Measurements from ENCODE around the gene ARVCF.

The ARVCF gene

DNA sequence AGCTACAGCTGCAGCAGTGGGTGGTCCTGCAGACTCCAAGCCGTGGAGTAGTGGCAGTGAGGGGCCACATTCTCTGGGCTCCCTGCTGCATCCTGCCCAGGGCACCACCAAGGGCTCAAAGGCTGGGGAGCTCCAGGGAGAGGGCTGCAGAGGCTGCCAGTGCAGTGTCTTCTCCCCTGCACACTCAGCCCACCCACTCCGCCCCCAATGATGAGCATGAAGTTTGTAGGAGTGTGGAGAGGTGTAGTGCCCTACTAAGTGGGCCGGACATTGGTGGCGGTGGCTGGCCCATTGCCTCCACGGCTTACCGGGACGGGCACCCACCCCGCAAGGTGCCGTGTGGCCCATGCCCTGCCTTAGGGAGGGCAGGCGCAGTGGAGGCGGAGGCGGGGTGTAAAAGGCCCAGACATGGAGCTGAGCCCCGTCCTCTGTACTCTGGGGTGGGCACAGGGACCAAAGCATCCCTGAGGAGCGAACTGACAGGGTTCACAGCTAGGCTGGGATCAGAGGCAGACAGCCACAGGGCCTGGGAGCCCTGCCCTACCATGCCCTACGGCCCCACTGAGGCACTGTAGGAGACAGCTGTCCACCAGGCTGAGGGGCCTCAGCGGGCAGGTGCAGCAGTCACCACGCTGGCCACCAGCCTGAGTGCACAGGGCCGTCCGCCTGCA is 18.9 kb downstream of the ARVCF start:
- no peak for DNase-seq

DNA sequence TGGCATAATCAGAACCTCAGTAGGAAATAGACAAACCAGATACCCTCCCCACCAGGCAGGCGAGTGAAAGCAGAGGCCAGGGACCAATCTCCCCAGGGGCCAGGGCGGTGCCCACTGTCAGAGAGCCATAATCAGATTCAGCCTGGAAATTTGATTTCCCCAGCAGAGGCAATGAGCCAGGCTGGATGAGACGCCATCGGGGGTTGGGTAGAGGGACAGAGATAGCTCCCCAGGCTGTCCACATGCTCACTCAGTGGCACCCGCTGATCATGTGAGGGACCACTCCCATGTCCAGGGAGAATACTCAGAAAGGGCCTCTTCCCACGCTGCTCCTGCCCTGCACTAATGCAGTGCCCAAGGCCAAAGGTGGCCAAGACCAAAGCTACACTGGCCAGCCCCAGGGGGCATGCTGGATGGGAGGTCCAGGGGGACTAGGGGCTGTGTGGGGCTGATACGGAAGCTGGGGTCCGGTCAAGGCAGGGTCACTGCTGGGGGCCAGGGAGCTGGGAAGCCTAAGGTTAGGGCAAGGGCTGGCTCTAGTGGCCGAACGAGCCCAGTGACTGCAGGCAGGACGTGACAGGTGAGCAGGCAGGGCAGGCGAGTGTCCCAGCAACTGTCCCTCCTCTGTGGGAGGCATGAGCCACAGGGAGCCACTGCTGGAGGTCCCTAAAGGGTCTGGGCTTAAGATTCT is 19.8 kb downstream of the ARVCF start:
- no peak for DNase-seq

DNA sequence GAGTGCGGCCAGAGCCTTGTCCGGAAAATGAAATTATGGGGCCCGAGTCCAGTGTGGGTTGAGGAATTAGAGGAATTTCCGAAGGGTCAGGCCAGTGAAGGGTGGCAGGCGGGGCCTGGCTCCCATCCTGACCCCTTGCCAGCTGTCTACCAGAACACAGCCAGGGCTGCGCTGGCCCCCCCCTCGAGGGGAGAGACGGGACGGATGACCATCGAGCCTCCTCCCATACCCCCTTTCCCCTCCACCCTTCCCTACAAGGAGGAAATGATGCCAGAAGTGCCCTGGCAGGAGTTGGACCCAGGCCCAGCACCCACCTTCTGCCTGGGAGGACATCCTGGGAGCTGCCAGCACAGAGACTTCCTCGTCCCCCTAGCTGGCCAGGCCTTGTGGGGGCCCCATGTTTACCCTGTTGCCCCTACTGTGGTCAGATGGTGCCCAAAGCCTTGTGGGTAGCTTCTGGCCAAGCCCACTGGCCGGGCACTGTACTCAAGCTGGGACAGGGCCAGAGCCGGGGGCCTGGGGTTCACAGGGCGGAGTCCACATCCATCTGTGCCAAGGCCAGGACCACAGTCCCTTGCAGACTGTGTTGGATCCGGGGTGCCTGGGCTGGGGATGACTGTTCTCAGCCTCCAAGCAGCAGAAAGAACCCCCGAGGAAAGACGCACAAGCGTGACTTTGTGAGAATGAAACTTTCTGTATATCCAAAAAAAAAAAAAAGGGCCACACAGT is 20.8 kb downstream of the ARVCF start:
- DNase-seq, result no peak

DNA sequence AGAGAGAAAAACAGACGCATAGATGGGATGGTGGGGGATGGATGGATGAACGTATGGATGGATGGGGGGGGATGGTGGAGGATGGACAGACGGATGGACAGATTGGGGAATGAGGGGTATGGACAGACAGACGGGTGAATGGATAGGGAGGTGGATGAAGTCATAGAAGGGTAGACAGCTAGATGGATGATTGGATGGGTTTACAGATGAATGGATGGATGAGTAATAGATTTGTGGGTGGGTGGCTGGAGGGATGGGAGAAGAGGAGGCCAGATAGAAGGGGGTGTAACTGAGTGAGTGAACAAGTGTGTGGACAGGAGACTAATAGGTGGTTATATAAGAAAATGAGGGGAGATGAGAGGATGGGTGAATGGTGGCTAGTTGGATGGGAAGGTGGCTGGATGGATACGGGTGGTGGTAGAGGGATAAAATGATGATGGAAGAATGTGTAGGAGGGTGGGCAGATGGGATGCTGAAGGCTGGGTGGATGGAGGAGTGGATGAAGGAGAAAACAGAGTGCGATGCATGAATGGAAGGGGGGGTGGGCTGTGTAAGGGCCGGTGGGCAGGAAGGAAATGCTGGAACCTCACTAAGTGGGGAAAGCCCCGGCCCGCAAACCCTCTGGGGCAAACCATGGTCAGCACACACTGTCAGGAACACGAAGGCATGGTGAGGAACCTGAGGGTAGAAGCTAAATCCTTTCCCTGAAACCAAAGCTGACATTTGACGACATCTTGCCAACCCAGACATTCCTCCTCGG is 21.6 kb downstream of the ARVCF start:
- no peak for DNase-seq

DNA sequence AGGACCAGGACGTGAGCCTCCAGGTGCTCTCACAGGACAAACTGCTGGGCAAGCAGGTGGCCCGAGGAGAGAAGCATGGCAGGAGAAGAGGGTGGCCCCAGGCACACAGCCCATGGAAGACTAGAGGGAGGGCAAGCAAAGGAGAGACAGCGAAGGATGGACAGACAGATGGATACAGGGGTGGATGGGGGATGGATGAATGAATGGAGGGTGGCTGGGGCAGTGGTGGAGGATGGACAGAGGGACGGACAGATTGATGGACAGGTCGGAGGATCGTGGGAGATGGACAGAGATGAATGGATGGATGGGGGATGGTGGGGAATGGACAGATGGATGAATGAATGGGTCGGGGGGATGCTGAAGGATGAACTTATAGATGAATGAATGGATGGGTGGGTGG is 22.7 kb downstream of the ARVCF start:
- no peak for DNase-seq

DNA sequence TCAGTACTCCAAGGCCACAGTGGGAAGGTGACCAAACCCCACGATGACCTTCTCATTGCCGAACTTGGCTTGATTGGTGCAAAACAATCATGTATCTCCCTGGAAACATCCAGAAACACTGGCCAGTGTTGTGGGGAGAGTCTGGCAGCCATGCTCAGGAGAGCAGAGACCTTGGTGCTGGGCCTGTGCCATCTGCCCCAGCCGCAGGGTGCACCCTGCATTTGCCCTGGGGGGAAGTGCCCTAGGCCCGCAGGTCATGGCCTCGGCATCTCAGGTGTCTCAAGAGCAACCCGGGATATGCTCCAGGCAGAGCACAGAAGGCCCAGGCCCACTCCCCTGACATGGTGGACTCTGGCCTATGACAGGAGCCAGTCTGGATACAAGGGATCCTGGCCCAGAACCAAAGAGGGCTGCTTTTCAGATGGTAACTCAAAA is 23.7 kb downstream of the ARVCF start:
- DNase-seq, result no peak

DNA sequence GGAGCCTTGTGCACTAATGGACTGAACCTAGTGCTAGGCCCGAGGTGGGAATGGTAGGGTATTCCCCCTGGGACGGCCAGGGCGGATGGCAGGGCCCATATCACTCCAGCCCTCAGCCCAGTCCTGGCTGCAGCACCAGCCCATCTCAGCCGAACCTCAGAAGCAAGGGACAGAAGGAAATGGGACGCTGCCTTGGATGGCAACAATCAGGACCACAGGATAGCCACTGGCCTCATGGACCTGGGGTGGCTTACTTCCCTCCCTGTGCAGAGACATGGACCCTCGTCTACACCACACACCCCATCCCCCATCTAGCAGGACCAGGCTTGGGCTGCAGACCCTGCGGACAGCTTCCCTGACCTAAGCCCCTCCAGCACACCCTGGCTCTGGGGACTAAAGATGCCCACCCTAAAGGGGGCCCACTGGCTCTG is 24.1 kb downstream of the ARVCF start:
- no peak for DNase-seq

DNA sequence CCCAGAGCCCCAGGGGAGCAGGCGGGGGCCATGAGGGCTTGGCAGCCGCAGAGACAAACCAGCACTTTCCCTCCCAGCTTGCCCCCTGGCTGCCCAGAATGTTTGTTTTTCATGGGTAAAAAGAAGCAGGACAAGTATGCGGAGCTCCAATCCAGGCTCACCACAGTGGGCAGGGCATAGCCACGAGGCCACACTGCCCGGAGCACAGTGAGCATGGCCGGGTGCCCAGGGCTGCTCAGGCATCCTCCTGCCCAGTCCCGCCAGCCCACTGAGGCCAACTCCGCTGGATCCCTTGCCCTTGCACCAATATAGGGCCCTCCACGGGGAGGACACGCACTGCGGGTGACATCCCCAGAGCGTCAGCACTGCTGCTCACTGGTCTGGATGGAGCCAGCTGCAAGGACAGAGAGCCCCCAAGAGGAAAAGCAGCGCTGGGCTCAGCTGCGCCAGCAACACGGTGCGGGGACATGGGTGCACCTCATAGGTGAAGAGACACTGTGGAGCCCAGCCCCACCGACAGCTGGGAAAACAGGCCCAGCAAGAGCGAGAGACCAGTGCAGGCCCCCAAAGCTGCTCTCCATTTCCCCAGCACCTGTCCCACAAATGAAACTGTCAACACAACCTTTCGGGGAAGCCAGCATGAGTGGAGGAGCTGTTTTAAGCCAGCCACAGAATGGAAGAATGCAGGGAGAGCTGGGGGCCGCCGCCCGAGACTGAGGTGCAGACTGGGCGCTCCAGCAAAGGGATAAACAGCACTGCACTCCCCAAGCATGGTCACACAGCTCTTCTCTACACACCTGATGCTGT is 24.8 kb downstream of the ARVCF start:
- no peak for DNase-seq

DNA sequence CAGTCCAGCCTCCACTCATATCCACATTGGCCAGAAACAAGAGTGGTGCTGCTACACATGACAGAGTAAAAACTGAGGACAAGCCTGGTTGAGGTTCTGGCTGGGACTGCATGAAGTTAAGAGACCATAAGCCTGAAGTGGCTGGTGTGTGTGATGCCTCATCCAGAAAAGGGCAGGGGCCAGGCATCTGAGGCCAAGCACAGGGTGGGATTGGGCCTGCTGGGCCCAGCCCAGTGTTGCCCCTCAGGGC is 25.3 kb downstream of the ARVCF start:
- DNase-seq, result no peak

DNA sequence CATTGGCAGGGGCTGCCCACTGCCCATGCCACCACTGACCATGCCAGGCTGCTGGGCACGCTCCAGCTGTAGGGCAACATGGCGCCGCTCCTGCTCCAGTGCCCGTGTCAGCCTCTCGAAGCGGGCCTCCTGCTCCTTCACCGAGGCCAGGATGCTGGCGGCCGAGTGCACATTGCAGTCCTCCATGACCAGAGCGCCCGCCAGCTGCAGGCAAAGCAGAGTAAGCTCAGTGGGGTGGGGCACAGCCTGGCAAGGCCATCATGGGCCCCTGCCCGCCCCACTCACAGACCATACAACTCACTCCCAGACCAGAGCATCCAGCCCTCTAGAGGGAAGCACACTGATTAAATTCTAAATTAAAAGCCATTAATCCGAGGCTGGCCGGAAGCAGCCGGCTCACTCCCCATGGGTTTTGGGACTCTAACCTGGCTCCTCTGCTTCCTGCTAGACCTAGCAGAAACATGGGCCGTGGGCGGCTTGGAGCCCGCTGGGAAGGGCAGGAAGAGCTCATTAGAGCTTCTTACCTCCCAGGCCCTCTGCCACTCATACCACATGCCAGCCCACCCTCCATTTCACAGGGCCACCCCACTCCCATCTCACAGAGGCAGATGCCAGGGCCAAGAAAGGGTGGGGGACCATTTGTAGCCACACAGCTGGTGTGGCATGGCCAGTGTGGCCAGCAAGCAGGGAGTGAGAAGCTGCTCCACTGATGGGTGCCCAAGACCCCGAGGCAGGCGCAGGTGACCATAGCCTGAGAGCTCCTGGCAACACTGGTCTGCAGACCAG is 25.8 kb downstream of the ARVCF start:
- DNase-seq, result no peak

DNA sequence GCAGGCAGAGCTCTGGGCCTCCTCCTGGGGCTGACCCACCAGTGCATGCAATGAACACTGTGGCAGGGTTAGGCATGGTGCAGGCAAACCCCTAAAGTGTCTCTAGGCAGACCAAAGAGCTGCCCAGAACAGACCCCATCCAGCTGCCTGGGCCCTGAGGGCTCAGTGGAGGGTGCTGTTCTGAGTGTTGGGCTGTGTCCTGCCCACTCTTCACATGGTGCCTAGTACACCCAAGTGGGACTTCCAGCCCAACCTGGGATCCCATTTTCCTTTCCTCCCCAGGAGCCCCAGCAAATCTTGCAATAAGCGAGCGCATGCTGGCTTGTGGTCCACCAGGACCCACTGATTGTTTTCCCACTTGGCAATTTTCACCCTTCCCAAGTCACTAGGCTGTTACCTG is 26.4 kb downstream of the ARVCF start:
- DNase-seq, result no peak

DNA sequence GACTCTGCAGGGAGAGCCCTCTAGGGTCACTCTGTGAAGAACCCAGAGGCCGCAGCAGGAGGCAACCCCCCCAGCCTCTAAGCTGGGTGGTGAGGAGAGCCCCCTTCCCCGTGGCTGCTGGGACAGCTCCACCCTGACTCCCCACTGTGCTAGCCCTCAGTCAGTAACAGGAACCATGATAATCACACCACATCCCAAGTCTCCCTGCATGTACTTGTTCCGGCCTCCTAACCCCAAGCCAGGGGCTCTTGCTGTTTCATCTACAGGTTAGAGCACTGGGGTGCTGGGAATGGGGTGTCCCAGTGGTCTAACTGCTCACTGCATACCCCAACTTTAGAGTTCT is 26.9 kb downstream of the ARVCF start:
- no peak for DNase-seq

DNA sequence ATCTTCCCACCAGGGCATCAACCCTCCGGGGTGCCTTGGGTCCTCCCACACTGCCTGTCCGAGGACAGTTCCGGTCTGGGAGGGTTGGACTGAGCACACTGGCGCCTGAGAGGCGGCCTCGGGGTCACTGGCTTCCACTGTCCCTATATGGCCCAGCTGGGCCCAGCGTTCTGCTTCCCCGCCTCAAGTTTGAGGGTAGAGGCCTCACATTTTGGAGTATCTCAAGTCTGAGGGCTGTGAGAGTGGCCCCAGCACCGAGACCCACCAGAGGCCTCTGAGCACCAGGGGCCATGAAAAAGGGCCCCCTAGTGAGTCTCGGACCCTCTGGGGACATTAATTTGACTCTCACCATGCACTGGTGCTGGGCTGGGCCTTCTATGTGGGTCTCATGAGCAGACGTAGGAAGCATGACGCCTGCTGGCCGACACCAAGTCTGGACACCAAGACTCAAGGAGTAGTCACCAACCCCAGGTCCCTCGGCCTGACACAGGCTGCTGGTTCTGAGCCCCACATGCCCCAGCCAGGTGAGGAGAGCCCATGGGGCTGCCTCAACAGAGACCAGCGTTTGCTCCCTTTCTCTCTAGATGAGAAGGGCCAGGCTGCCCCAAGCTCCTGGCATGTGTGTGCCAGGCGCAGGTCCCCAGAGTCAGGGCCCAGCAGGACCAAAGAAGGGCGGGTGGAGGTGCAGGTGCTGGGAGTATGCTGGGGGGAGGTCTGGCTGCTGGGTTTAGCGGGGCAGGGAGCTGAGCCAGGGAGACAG is 27.5 kb downstream of the ARVCF start:
- DNase-seq, result no peak

DNA sequence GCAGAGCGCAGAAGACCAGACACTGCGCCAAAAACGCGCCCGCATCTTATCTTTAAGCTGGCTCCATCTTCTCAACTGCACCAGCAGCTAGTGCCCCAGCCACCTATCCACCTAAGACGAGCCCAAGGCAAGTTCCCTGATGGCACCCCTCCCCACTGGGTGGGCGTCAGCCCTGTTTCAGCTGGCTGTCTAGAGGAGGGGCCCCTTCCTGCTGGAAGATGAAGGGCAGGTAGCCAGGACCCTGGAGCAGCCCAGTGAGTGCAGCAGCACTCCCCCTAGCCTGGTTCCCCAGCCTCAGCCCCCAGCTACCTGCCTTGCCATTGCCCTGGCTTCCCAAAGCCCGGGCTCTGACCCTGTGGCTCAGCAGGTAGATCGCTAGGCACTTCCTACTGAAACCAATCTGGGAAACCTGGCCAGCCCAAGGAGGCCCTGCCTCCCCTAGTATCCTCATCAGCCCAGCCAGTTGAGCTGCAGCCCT is 28.3 kb downstream of the ARVCF start:
- no peak for DNase-seq

DNA sequence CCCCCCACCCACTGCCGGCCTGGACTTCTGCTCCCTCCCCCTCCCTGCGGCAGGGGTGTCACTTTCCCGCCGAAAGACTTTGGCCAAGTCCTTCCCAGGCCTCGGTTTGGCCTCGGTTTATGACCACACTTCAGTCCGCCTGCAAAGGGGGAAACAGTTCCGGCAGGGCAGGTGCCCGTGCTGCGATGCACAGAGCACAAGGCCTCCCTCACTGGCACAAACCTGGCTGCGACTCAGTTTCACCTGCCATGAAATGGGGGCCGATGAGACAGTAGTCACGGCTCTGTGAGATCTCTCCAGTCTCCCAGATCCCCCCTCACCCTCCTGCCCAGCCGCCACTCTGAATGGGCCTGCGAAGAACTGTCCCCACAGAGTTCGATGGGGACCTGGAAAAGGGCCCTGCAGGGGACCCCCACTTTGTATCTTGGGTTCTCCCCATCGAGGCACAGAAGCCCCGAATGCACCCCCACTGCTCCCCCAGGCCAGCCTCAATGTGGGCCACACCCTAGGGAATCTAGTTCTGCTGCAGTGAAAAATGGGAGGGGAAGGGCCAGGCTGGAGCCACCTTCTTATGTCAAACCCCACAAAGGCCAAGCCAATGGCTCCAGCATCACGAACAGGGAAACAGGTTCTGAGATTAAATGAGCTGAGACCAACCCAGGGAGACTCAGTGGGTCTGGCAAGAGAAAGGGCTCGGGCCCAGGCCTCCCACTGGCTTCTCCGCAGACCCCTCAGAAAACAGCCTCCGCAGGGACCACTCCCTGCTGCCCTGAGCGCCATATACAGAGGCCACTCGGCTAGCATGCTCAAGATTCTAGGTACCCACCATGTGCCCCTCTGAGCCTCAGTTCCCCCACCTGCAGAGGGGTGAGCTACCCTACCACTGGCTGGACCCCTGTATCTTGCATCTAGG is 29.0 kb downstream of the ARVCF start:
- DNase-seq, result no peak

DNA sequence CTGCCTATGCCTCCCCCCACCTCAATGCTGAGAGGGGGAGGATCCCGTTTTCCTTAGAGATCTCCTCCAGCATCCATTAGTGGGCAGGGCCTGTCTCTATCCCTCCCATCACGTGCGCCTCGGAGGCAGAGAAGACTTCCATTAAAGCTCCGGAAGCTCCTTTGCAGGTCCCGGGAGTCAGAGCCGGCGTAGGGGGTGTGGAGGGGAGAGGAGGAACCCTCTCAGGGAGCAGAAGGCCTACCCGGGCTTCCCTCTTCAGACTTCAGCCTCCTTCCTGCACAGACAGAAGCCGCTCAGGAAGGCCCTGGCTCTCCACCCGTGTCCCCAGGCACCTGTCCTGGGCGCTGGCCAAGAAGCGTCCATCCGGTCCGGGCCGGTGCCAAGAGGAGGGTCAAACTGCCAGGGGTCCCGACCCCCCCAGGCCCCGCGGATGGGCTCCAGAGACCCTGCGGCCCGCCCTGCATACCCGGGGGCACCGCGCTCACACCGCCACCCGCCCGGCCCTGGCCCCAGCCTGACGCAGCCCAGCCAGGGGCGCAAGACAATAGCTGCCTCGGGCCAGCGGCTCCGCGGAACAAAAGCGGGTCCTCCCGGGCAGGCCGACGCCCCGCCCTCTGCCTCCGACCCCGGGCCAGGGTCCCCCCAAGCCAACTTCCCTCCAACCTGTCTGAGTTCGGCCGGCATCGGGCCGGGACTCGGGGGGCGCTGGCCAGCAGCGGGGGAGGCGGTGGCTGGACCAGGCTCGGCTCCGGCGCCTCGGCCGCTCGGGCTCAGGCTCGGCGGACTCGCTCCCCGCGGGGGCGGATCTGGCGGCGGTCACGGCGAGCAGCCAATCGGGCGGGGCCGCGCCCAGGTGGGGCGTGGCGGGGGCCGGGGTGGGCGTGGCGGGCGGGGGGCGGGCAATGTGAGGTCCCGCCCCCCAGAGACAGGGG is 29.9 kb downstream of the ARVCF start:
- no peak for DNase-seq

DNA sequence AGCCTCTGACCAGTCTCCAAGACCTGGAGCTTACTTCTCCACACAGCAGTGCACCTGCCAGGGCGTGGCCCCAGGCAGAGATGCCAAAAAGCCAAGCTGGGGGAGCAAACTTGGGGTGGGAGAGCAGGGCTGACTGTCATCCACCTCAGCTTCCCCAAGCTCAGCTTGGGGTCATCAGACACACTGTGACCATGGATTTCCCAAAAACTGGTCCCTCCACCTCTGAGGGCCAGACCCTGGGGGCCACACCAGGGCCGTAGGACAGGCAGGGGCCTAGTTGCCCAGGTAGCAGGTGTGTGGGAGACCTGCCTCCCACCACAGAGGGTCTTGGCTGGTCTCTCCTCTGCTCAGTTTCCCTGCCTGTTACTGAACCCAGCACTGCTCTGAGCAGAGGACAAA is 30.6 kb downstream of the ARVCF start:
- DNase-seq, result no peak

DNA sequence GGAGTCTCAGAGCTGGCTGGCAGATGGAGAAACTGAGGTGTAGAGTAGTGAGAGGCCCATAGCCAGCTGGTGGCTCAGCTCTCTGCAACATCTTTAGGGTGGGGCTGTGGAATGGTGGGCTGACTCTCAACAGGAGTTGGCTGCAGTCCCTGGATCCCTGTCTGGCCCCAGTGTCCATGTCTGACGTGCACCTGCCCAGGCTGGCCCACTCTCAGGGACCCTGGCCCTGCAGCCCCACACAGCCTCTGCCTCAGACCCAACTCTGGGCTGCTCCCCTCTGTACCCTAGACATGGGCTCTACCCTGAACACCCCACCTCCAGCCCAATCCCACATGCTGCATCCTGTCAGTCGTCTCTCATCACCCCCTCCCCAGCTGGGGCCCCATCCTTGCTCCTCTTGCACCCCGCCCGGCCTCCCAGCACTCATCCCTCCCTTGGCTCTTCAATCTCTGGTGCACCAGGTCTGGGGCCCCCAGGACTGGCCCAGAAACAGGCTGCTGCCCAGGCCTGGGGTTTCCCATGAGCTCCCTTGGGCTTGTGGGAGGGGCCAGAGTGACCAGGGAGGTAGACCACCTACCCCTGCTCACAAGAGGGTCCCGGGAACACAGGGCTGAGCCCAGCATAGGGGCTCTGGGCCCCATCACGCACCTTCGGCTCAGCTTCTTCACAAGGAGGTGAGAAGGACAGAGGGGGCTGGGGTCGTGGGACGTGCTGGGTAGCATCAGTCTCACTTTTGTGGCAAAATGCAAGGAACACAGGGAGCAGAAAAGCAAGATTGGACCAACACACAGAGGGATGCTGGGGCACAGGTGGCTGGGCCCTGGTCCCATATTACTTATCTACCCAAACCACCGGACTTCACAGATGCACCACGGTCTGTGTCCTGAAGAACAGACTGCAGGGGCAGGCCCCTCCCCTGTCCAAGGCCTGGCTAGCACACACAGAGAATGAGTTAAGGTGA is 31.5 kb downstream of the ARVCF start:
- no peak for DNase-seq
